Measurements from ENCODE around the gene CSF1R. TPM values are rescaled to one million over a fixed set of nuclear protein-coding genes. Genes with fewer than 3 reads are reported as not detected.
A peak's percentile ranks its signal among the peaks of the same experiment; 100 is the strongest.

The CSF1R gene
- polyA plus RNA-seq, 1 experiment: 0.09 TPM

GRCh38 chr5:150077996-150078801 is 8.2 kb downstream of the CSF1R start:
- Histone ChIP-seq H3K27me3 (ENCODE audit: control insufficient read depth, insufficient read depth, low read length) (peaks cover 3% of the 10 kb centered on the region), H3K4me3 (ENCODE audit: low read depth, low read length) (no peak overlapping the region), H3K27ac (ENCODE audit: low read depth, low read length) (no peak overlapping the region), H3K9me3 (ENCODE audit: control insufficient read depth, insufficient read depth, low read length) (peaks cover 3% of the 10 kb centered on the region)
- no peak for DNase-seq (ENCODE audit: low read depth, low spot score)
- ChIA-PET CTCF (no interaction called here), POLR2A (no interaction called here)
- TF ChIP-seq CTCF (IDR thresholded peaks at IDR 0.05; ENCODE audit: low read depth, low read length): no peak

GRCh38 chr5:150077060-150077459 is 9.3 kb downstream of the CSF1R start:
- ChIA-PET CTCF (no interaction called here), POLR2A (no interaction called here)

GRCh38 chr5:150075806-150076205 is 10.5 kb downstream of the CSF1R start:
- CTCF ChIA-PET: interaction anchor here (0.6 kb wide), 2 partner anchors 9 to 36 kb away, joined by 3 read pairs; no protein-coding TSS in a partner anchor

More at GRCh38 chr5:150077060-150077459, 9.3 kb downstream of the CSF1R start:
- H3K27ac ChIP-seq (ENCODE audit: low read depth, low read length): no peak overlapping the region
- no peak for TF ChIP-seq CTCF (IDR thresholded peaks at IDR 0.05; ENCODE audit: low read depth, low read length)
- DNase-seq (ENCODE audit: low read depth, low spot score): no peak
- peaks cover 3% of the 10 kb centered on the region for H3K27me3 ChIP-seq (ENCODE audit: control insufficient read depth, insufficient read depth, low read length)
- H3K4me3 ChIP-seq (ENCODE audit: low read depth, low read length): no peak overlapping the region
- peaks cover 5% of the 10 kb centered on the region for H3K9me3 ChIP-seq (ENCODE audit: control insufficient read depth, insufficient read depth, low read length)

GRCh38 chr5:150075233-150075632 is 11.1 kb downstream of the CSF1R start:
- ChIA-PET POLR2A (no interaction called here), CTCF (interaction anchor here (0.6 kb wide), 2 partner anchors 9 to 37 kb away, joined by 3 read pairs; no protein-coding TSS in a partner anchor)
- Histone ChIP-seq H3K27ac (ENCODE audit: low read depth, low read length) (no peak overlapping the region), H3K27me3 (ENCODE audit: control insufficient read depth, insufficient read depth, low read length) (peaks cover 3% of the 10 kb centered on the region), H3K4me3 (ENCODE audit: low read depth, low read length) (no peak overlapping the region), H3K9me3 (ENCODE audit: control insufficient read depth, insufficient read depth, low read length) (peaks cover 5% of the 10 kb centered on the region)
- TF ChIP-seq CTCF (IDR thresholded peaks at IDR 0.05; ENCODE audit: low read depth, low read length): no peak
- DNase-seq (ENCODE audit: low read depth, low spot score): no peak

More at GRCh38 chr5:150075806-150076205, 10.5 kb downstream of the CSF1R start:
- peaks cover 5% of the 10 kb centered on the region for H3K9me3 ChIP-seq (ENCODE audit: control insufficient read depth, insufficient read depth, low read length)
- no peak for DNase-seq (ENCODE audit: low read depth, low spot score)
- H3K4me3 ChIP-seq (ENCODE audit: low read depth, low read length): no peak overlapping the region
- peaks cover 3% of the 10 kb centered on the region for H3K27me3 ChIP-seq (ENCODE audit: control insufficient read depth, insufficient read depth, low read length)
- POLR2A ChIA-PET: no interaction called here
- TF ChIP-seq CTCF (IDR thresholded peaks at IDR 0.05; ENCODE audit: low read depth, low read length): peak; percentile 23; the same call in 1 of the 2 replicates
- H3K27ac ChIP-seq (ENCODE audit: low read depth, low read length): no peak overlapping the region

GRCh38 chr5:150073677-150074076 is 12.7 kb downstream of the CSF1R start:
- H3K4me3 ChIP-seq (ENCODE audit: low read depth, low read length): no peak overlapping the region
- ChIA-PET POLR2A (no interaction called here), CTCF (interaction anchor here (0.7 to 1.0 kb wide), 2 partner anchors 8 to 106 kb away, joined by 4 read pairs; no protein-coding TSS in a partner anchor)
- peaks cover 5% of the 10 kb centered on the region for H3K9me3 ChIP-seq (ENCODE audit: control insufficient read depth, insufficient read depth, low read length)
- H3K27me3 ChIP-seq (ENCODE audit: control insufficient read depth, insufficient read depth, low read length): peaks cover 3% of the 10 kb centered on the region
- no peak for TF ChIP-seq CTCF (IDR thresholded peaks at IDR 0.05; ENCODE audit: low read depth, low read length)
- no peak overlapping the region for H3K27ac ChIP-seq (ENCODE audit: low read depth, low read length)
- DNase-seq (ENCODE audit: low read depth, low spot score): no peak

Measured in AG04450 (cell line).